SJCRH30 (cell line): ENCODE data around the gene GLI1. TPM values are rescaled to one million over a fixed set of nuclear protein-coding genes. Genes with fewer than 3 reads are reported as not detected.
"Not testable (repeated sequence)": the region's sequence is repeated elsewhere in the genome, so short reads cannot be mapped to it uniquely, and the experiment has no call there.

Experiments used
- DNase-seq, 2 experiments: peaks; one replicate each; pipeline ENCODE4 v3.0.0-alpha.2; 2015 to 2020
- H3K27ac ChIP-seq: fragments of 250-450 bp; sonication (Bioruptor Pico); 2 replicates; pipeline ENCODE4 v1.5.1; 2020; ENCODE audit warnings: mild to moderate bottlenecking, moderate library complexity
- H3K27me3 ChIP-seq: fragments of 250-450 bp; sonication (Bioruptor Pico); 2 replicates; pipeline ENCODE4 v1.5.1; 2020; ENCODE audit warnings: mild to moderate bottlenecking, moderate library complexity
- H3K36me3 ChIP-seq: fragments of 250-450 bp; sonication (Bioruptor Pico); 2 replicates; pipeline ENCODE4 v1.5.1; 2020; ENCODE audit warnings: mild to moderate bottlenecking, moderate library complexity
- H3K4me1 ChIP-seq: fragments of 250-450 bp; sonication (Bioruptor Pico); 2 replicates; pipeline ENCODE4 v1.5.1; 2020; ENCODE audit warnings: mild to moderate bottlenecking, moderate library complexity
- H3K4me3 ChIP-seq: fragments of 250-450 bp; sonication (Bioruptor Pico); 2 replicates; pipeline ENCODE4 v1.5.1; 2020; ENCODE audit warnings: mild to moderate bottlenecking, moderate library complexity
- H3K9me3 ChIP-seq: fragments of 250-450 bp; sonication (Bioruptor Pico); replicated peaks from 2 replicates; pipeline ENCODE4 v1.5.1; 2020; ENCODE audit warnings: mild to moderate bottlenecking, moderate library complexity
- total RNA-seq: library from RNA; depleted of rRNA; stranded (reverse); fragments of >200 nt; shearing (Covaris generic); gene quantifications from 2 replicates; pipeline ENCODE4 v1.2.3, GENCODE V29; 2014

GLI1 gene
- total RNA-seq, 1 experiment from 2014 or later: 174 TPM

- Histone ChIP-seq H3K36me3 (no peaks in the 10 kb centered on the region), H3K4me3 (peak overlapping the region; percentile 65), H3K27ac (no peak overlapping the region), H3K4me1 (peaks cover 7% of the 10 kb centered on the region), H3K9me3 (no peaks in the 10 kb centered on the region), H3K27me3 (no peaks in the 10 kb centered on the region)
- DNase-seq: no peak
These were observed 27.9 kb upstream of the GLI1 start for GRCh38 chr12:57431654-57432188.

DNA sequence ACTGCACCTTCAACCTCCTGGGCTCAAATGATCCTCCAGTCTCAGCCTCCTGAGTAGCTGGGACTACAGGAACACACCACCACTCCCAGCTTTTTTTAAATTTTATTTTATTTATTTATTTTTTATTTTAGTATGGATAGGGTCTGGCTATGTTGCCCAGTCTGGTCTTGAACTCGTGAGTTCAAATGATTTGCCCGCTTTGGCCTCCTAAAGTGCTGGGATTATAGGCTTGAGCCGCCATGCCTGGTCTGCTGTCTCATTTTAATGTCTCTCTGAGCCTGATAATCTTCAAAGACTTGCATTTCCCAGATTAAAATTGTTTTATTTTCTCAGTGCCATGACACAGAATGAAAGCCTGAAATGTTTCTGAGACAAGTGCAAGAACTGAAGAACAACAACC is 26.2 kb upstream of the GLI1 start:
- H3K4me3 ChIP-seq: no peak overlapping the region
- H3K27me3 ChIP-seq: no peaks in the 10 kb centered on the region
- DNase-seq: no peak
- H3K4me1 ChIP-seq: peaks cover 7% of the 10 kb centered on the region
- H3K36me3 ChIP-seq: no peaks in the 10 kb centered on the region
- no peaks in the 10 kb centered on the region for H3K9me3 ChIP-seq
- no peak overlapping the region for H3K27ac ChIP-seq

GRCh38 chr12:57434517-57435223 is 24.9 kb upstream of the GLI1 start, which contains the start of gene INHBC:
INHBC (plus strand) TSS chr12:57434784; CDS start chr12:57434887, 103 bp downstream.
- H3K4me3 ChIP-seq: no peak within 1 kb of the TSS
- no peaks in the 10 kb centered on the region for H3K36me3 ChIP-seq
- no peaks in the 10 kb centered on the region for H3K27me3 ChIP-seq
- peak; percentile 59 to 73 for DNase-seq
- H3K27ac ChIP-seq: no peak within 1 kb of the TSS
- no peaks in the 10 kb centered on the region for H3K9me3 ChIP-seq
- peaks cover 5% of the 10 kb centered on the region for H3K4me1 ChIP-seq

- Histone ChIP-seq H3K27me3 (no peaks in the 10 kb centered on the region), H3K36me3 (no peaks in the 10 kb centered on the region), H3K4me3 (no peak overlapping the region), H3K27ac (no peak overlapping the region), H3K4me1 (peaks cover 5% of the 10 kb centered on the region), H3K9me3 (no peaks in the 10 kb centered on the region)
- no peak for DNase-seq
These were observed 24.3 kb upstream of the GLI1 start for GRCh38 chr12:57435293-57435692.

GRCh38 chr12:57438400-57438799 is 21.2 kb upstream of the GLI1 start:
- H3K4me3 ChIP-seq: no peak overlapping the region
- H3K36me3 ChIP-seq: no peaks in the 10 kb centered on the region
- H3K27ac ChIP-seq: no peak overlapping the region
- peaks cover 9% of the 10 kb centered on the region for H3K9me3 ChIP-seq
- DNase-seq: no peak
- H3K27me3 ChIP-seq: no peaks in the 10 kb centered on the region
- H3K4me1 ChIP-seq: no peaks in the 10 kb centered on the region

- Histone ChIP-seq H3K36me3 (no peaks in the 10 kb centered on the region), H3K4me3 (no peak overlapping the region), H3K4me1 (no peaks in the 10 kb centered on the region), H3K27ac (no peak overlapping the region), H3K9me3 (peaks cover 9% of the 10 kb centered on the region), H3K27me3 (no peaks in the 10 kb centered on the region)
- no peak for DNase-seq
These were observed 19.8 kb upstream of the GLI1 start for GRCh38 chr12:57439762-57440266.

GRCh38 chr12:57441393-57441792 is 18.2 kb upstream of the GLI1 start:
- H3K9me3 ChIP-seq, H3K27ac ChIP-seq, H3K27me3 ChIP-seq, H3K36me3 ChIP-seq, H3K4me3 ChIP-seq, H3K4me1 ChIP-seq, DNase-seq: not testable (repeated sequence)

DNA sequence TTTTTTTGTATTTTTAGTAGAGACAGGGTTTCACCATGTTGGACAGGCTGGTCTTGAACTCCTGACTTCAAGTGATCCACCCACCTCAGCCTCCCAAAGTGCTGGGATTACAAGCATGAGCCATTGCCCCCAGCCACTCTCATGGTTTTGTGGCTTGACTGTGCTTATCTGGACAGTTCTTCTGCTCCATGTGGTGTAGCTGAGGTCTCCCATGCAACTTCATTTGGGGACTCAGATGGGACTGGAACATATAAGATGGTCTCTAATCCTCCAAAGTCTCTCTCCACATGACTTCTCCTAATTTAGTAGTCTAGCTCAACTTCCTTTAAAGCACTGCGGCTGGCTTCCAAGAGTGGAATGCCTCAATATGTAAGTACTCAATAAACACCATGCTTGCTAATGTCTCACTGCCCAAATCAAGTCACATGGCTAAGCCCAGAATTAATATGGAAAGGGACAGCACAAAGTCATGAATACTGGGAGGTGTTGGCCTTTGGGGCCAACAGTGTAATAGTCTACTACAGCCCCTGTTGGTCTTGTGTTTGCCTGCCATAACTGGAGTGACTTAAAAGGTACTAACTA is 17.6 kb upstream of the GLI1 start:
- Histone ChIP-seq H3K27me3 (no peaks in the 10 kb centered on the region), H3K4me1 (no peaks in the 10 kb centered on the region), H3K9me3 (peaks cover 9% of the 10 kb centered on the region), H3K4me3 (no peak overlapping the region), H3K27ac (no peak overlapping the region), H3K36me3 (no peaks in the 10 kb centered on the region)
- no peak for DNase-seq

GRCh38 chr12:57444337-57444736 is 15.2 kb upstream of the GLI1 start:
- not testable (repeated sequence) for H3K36me3 ChIP-seq, H3K4me1 ChIP-seq, H3K27me3 ChIP-seq, H3K4me3 ChIP-seq, DNase-seq, H3K27ac ChIP-seq
- peaks cover 12% of the 10 kb centered on the region for H3K9me3 ChIP-seq

- H3K9me3 ChIP-seq: peaks cover 12% of the 10 kb centered on the region
- H3K4me3 ChIP-seq: no peak overlapping the region
- no peaks in the 10 kb centered on the region for H3K36me3 ChIP-seq
- H3K27me3 ChIP-seq: no peaks in the 10 kb centered on the region
- H3K4me1 ChIP-seq: no peaks in the 10 kb centered on the region
- DNase-seq: no peak
- no peak overlapping the region for H3K27ac ChIP-seq
These were observed 14.8 kb upstream of the GLI1 start for GRCh38 chr12:57444744-57445143.

GRCh38 chr12:57446292-57446960 is 13.2 kb upstream of the GLI1 start:
- no peaks in the 10 kb centered on the region for H3K27me3 ChIP-seq
- DNase-seq: no peak
- peaks cover 12% of the 10 kb centered on the region for H3K9me3 ChIP-seq
- H3K27ac ChIP-seq: no peak overlapping the region
- no peak overlapping the region for H3K4me3 ChIP-seq
- no peaks in the 10 kb centered on the region for H3K36me3 ChIP-seq
- no peaks in the 10 kb centered on the region for H3K4me1 ChIP-seq

- no peak overlapping the region for H3K27ac ChIP-seq
- no peaks in the 10 kb centered on the region for H3K36me3 ChIP-seq
- no peaks in the 10 kb centered on the region for H3K27me3 ChIP-seq
- 0 out of 2 replicates have a peak, but pooled peaks cover 3% of the 10 kb centered on the region for H3K9me3 ChIP-seq
- DNase-seq: no peak
- H3K4me1 ChIP-seq: peaks cover 6% of the 10 kb centered on the region
- no peak overlapping the region for H3K4me3 ChIP-seq
These were observed 10.9 kb upstream of the GLI1 start for GRCh38 chr12:57448669-57449068.

DNA sequence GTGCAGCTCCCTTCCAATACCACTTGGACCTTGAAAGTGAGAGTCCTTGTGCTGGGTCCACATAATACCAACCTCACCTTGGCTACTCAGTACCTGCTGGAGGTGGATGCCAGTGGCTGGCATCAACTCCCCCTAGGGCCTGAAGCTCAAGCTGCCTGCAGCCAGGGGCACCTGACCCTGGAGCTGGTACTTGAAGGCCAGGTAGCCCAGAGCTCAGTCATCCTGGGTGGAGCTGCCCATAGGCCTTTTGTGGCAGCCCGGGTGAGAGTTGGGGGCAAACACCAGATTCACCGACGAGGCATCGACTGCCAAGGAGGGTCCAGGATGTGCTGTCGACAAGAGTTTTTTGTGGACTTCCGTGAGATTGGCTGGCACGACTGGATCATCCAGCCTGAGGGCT is 10.2 kb upstream of the GLI1 start:
- DNase-seq: no peak
- Histone ChIP-seq H3K4me1 (peaks cover 10% of the 10 kb centered on the region), H3K4me3 (no peak overlapping the region), H3K27ac (no peak overlapping the region), H3K36me3 (no peaks in the 10 kb centered on the region), H3K9me3 (0 out of 2 replicates have a peak, but pooled peaks cover 3% of the 10 kb centered on the region), H3K27me3 (no peaks in the 10 kb centered on the region)

DNA sequence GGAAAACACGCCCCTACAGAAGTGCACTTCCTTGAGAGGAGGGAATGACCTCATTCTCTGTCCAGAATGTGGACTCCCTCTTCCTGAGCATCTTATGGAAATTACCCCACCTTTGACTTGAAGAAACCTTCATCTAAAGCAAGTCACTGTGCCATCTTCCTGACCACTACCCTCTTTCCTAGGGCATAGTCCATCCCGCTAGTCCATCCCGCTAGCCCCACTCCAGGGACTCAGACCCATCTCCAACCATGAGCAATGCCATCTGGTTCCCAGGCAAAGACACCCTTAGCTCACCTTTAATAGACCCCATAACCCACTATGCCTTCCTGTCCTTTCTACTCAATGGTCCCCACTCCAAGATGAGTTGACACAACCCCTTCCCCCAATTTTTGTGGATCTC is 9.5 kb upstream of the GLI1 start:
- H3K9me3 ChIP-seq: 0 out of 2 replicates have a peak, but pooled peaks cover 3% of the 10 kb centered on the region
- peaks cover 17% of the 10 kb centered on the region for H3K4me1 ChIP-seq
- no peak for DNase-seq
- H3K36me3 ChIP-seq: no peaks in the 10 kb centered on the region
- H3K4me3 ChIP-seq: no peak overlapping the region
- H3K27me3 ChIP-seq: no peaks in the 10 kb centered on the region
- no peak overlapping the region for H3K27ac ChIP-seq

DNA sequence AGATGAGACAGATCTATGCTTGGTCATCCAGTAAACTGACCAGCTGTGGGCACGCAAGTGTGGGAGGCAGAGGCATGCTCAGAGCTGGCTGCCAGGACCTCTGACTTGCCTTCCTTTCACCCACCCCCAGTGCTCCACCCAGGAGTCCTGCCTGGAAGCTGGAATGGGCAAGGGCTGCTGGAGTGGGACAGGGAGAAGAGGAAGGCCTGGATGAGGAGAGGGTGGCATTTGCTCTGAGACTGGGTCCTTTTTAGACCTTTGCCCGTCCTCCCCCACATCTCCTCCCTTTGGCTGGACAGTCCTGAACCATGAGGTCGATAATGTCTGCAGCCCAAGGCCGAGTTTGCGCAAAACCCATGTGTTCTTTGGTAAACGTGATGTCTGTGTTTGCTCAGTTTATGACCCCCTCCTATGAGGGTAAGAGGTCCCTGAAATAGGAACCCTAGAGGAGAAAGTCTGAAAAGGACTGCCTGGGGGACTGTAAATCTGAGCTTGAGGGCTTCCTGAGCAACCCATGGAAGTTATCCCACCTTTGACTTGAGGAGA is 8.3 kb upstream of the GLI1 start:
- H3K27ac ChIP-seq: no peak overlapping the region
- no peaks in the 10 kb centered on the region for H3K27me3 ChIP-seq
- no peak overlapping the region for H3K4me3 ChIP-seq
- no peaks in the 10 kb centered on the region for H3K36me3 ChIP-seq
- H3K9me3 ChIP-seq: 0 out of 2 replicates have a peak, but pooled peaks cover 3% of the 10 kb centered on the region
- H3K4me1 ChIP-seq: peaks cover 30% of the 10 kb centered on the region
- no peak for DNase-seq
